ENCODE measurements around the gene GPC1. TPM values are rescaled to one million over a fixed set of nuclear protein-coding genes. Genes with fewer than 3 reads are reported as not detected.

Gene GPC1
- total RNA-seq, 1 donor from 2014 or later, result 14.2 TPM

DNA sequence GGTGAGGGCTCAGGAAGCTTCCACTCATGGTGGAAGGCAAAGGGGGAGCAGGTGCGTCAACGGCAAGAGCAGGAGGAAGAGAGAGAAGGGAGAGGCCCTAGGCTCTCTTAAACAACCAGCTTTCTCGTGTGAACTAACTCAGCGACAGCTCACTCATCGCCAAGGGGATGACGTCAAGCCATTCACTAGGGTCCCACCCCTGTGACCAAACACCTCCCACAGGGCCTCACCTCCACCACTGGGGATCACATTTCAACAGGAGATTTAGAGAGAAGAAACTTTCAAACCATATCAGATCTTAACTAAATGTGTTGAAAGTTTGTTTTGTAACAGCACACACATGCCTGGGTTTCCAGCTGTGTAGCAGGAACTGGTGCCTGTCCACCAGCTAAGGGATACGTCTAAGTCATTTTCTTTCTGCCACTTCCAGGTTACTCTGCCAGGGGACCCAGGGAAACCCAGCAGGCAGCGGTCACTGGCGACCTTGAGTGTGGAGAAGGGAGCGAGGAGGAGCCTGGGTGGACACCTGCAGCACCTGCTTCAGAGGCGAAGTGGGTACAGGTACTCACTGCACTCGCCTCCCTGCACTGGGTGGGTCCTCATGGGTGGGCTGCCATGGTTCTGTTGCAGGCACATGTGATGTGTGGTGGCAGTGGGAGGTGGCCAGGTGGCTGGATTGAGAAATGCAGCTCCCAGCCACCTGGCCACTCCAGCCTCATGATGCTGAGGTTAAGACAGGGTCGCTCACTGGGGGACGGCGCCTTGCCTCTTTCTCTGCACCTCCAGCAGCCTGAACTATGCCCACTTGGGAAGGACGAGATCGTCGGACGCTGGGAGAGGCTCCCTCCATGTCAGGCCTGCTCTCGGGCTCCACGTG, 8.4 kb upstream of the GPC1 start:
- Mint-ChIP-seq H3K27me3 (ENCODE audit: insufficient read depth, low read depth) (peaks cover 12% of the 10 kb centered on the region), H3K4me1 (peaks cover 13% of the 10 kb centered on the region), H3K27ac (no peak overlapping the region), H3K4me3 (no peak overlapping the region), H3K36me3 (no peaks in the 10 kb centered on the region), H3K9me3 (peaks cover 26% of the 10 kb centered on the region)
- no peaks in the 10 kb centered on the region for H4K20me1 ChIP-seq (ENCODE audit: low read depth)
- H3K9ac ChIP-seq, result no peak overlapping the region
- no peaks in the 10 kb centered on the region for H3K79me2 ChIP-seq (ENCODE audit: low read depth)
- no peaks in the 10 kb centered on the region for H3K27me3 ChIP-seq
- TF ChIP-seq EZH2 (IDR thresholded peaks at IDR 0.05) (no peak), EZH2phosphoT487 (IDR thresholded peaks at IDR 0.05) (no peak)
- TF ChIP-seq, protein P1, sequence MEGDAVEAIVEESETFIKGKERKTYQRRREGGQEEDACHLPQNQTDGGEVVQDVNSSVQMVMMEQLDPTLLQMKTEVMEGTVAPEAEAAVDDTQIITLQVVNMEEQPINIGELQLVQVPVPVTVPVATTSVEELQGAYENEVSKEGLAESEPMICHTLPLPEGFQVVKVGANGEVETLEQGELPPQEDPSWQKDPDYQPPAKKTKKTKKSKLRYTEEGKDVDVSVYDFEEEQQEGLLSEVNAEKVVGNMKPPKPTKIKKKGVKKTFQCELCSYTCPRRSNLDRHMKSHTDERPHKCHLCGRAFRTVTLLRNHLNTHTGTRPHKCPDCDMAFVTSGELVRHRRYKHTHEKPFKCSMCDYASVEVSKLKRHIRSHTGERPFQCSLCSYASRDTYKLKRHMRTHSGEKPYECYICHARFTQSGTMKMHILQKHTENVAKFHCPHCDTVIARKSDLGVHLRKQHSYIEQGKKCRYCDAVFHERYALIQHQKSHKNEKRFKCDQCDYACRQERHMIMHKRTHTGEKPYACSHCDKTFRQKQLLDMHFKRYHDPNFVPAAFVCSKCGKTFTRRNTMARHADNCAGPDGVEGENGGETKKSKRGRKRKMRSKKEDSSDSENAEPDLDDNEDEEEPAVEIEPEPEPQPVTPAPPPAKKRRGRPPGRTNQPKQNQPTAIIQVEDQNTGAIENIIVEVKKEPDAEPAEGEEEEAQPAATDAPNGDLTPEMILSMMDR (IDR thresholded peaks at IDR 0.05), result no peak
- no peak overlapping the region for H3K27ac ChIP-seq
- DNase-seq (ENCODE audit: low spot score), result no peak
- no peaks in the 10 kb centered on the region for H3K4me1 ChIP-seq
- no peak overlapping the region for H2AFZ ChIP-seq (replicated peaks)
- H3K4me3 ChIP-seq, result no peak overlapping the region
- no peaks in the 10 kb centered on the region for H3K36me3 ChIP-seq
- H3K4me2 ChIP-seq, result no peak overlapping the region
- no peaks in the 10 kb centered on the region for H3K9me3 ChIP-seq (ENCODE audit: low read depth)
- H3F3A ChIP-seq (ENCODE audit: low read depth), result no peaks in the 10 kb centered on the region

DNA sequence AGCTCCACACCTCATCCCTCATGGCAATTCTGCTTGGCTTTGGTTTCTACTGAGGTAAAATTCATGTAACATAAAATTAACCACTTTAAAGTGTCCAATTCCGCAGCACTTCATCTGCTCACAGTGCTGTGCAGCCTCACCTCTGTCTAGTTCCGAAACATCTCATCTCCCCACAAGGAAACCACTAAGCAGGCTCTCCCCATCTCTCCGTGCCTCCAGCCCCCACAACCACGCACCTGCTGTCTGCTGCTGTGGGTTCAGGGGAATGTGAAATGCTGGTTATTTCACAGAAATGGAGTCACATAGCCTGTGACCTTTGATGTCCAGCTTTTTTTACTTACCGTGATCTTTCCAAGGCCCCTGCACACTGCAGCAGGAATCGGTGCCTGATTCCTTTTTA, 7.7 kb upstream of the GPC1 start:
- TF ChIP-seq, protein P1 (IDR thresholded peaks at IDR 0.05), result no peak
- no peak for TF ChIP-seq EZH2phosphoT487 (IDR thresholded peaks at IDR 0.05)
- no peak for TF ChIP-seq EZH2 (IDR thresholded peaks at IDR 0.05)
- Histone ChIP-seq H3K27me3 (no peaks in the 10 kb centered on the region), H3F3A (ENCODE audit: low read depth) (no peaks in the 10 kb centered on the region), H3K4me3 (no peak overlapping the region), H4K20me1 (ENCODE audit: low read depth) (no peaks in the 10 kb centered on the region), H3K9ac (no peak overlapping the region), H3K27ac (no peak overlapping the region), H3K4me2 (no peak overlapping the region), H3K79me2 (ENCODE audit: low read depth) (no peaks in the 10 kb centered on the region), H2AFZ (replicated peaks) (no peak overlapping the region), H3K4me1 (no peaks in the 10 kb centered on the region), H3K36me3 (no peaks in the 10 kb centered on the region), H3K9me3 (ENCODE audit: low read depth) (no peaks in the 10 kb centered on the region)
- DNase-seq (ENCODE audit: low spot score), result no peak
- Mint-ChIP-seq H3K27me3 (ENCODE audit: insufficient read depth, low read depth) (peaks cover 12% of the 10 kb centered on the region), H3K4me3 (no peak overlapping the region), H3K4me1 (peaks cover 13% of the 10 kb centered on the region), H3K27ac (no peak overlapping the region), H3K36me3 (no peaks in the 10 kb centered on the region), H3K9me3 (peaks cover 20% of the 10 kb centered on the region)

DNA sequence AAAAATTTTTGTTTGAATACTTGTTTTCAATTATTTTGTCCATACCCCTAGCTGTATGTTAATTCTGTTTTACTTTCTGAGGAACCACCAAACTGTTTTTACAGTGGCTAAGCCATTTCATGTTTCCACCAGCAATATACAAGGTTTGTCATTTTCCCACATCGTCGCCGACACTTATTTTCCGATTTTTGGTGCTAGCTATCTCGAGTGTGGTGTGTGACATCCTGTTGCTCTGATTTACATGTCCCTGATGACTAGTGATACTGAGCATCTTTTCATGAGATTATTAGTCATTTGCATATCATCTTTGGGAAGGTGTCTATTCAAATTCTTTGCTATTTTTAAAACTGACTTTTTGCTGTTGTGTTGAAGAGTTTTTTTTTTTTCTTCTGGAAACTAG, 7.2 kb upstream of the GPC1 start:
- DNase-seq (ENCODE audit: low spot score), result no peak
- H3K4me1 Mint-ChIP-seq, result peaks cover 10% of the 10 kb centered on the region
- TF ChIP-seq EZH2phosphoT487 (IDR thresholded peaks at IDR 0.05), result no peak
- TF ChIP-seq EZH2 (IDR thresholded peaks at IDR 0.05), result no peak
- TF ChIP-seq, protein P1 (IDR thresholded peaks at IDR 0.05), result no peak
- Histone ChIP-seq H3K36me3 (no peaks in the 10 kb centered on the region), H3K4me3 (no peak overlapping the region), H3K4me1 (no peaks in the 10 kb centered on the region), H4K20me1 (ENCODE audit: low read depth) (no peaks in the 10 kb centered on the region), H3K79me2 (ENCODE audit: low read depth) (no peaks in the 10 kb centered on the region), H3K27ac (no peak overlapping the region), H3K4me2 (no peak overlapping the region), H2AFZ (replicated peaks) (no peak overlapping the region), H3K9me3 (ENCODE audit: low read depth) (no peaks in the 10 kb centered on the region), H3K27me3 (no peaks in the 10 kb centered on the region), H3F3A (ENCODE audit: low read depth) (no peaks in the 10 kb centered on the region), H3K9ac (no peak overlapping the region)
- H3K27me3 Mint-ChIP-seq (ENCODE audit: insufficient read depth, low read depth), result peaks cover 12% of the 10 kb centered on the region
- H3K4me3 Mint-ChIP-seq, result no peak overlapping the region
- H3K9me3 Mint-ChIP-seq, result peaks cover 17% of the 10 kb centered on the region
- H3K27ac Mint-ChIP-seq, result no peak overlapping the region
- no peaks in the 10 kb centered on the region for H3K36me3 Mint-ChIP-seq

Data from neural progenitor cell (in vitro differentiated cells).